OCI-LY7 (cell line): ENCODE data around the gene SERPING1. TPM values are rescaled to one million over a fixed set of nuclear protein-coding genes. Genes with fewer than 3 reads are reported as not detected.

Experiments used
- BruUV-seq: library from RNA; stranded (reverse); fragments of 400-500 nt; replicated peaks from 2 replicates; lab custom pipeline; 2021; lab: Mats Ljungman, UMichigan
- CTCF ChIA-PET: fragments of 300-600 bp; sonication (Branson Sonifier 250); formaldehyde crosslinking; loops from one replicate; lab custom pipeline; 2022; ENCODE audit warnings: antibody characterized with exemption; ENCODE audit not compliant: unreplicated experiment; lab: Charles Lee
- POLR2A ChIA-PET: fragments of 300-600 bp; sonication (Branson Sonifier 250); formaldehyde crosslinking; loops from one replicate; lab custom pipeline; 2022; ENCODE audit warnings: antibody characterized with exemption; lab: Charles Lee
- DNase-seq: peaks from one replicate; pipeline ENCODE4 v3.0.0-alpha.2; 2015; ENCODE audit warnings: low spot score
- H2AFZ ChIP-seq: fragments of 200-600 bp; sonication (generic), shearing (Covaris generic); 2 replicates; pipeline ENCODE4 v1.6.1; 2014; ENCODE audit warnings: mild to moderate bottlenecking, antibody characterized with exemption, low read length, moderate library complexity
- H3K27ac ChIP-seq: fragments of 200-600 bp; sonication (generic); 2 replicates; pipeline ENCODE4 v1.5.1; 2014; ENCODE audit warnings: mixed run types, low read depth, mild to moderate bottlenecking, moderate library complexity, low read length, inconsistent platforms; ENCODE audit not compliant: poor library complexity, severe bottlenecking
- H3K36me3 ChIP-seq: fragments of 200-600 bp; sonication (generic); 2 replicates; pipeline ENCODE4 v1.6.1; 2014; ENCODE audit warnings: mild to moderate bottlenecking, antibody characterized with exemption, low read length, moderate library complexity, mixed read lengths; ENCODE audit not compliant: insufficient read depth
- H3K4me1 ChIP-seq: fragments of 200-600 bp; sonication (generic); 2 replicates; pipeline ENCODE4 v1.5.1; 2014; ENCODE audit warnings: mild to moderate bottlenecking, low read length; ENCODE audit not compliant: insufficient read depth, poor library complexity, severe bottlenecking
- H3K4me2 ChIP-seq: fragments of 200-600 bp; sonication (generic); 2 replicates; pipeline ENCODE4 v1.6.1; 2014; ENCODE audit warnings: mild to moderate bottlenecking, low read length
- H3K4me3 ChIP-seq: fragments of 200-600 bp; sonication (generic); 2 replicates; pipeline ENCODE4 v1.5.1; 2014; ENCODE audit warnings: mild to moderate bottlenecking, low read depth, low read length; ENCODE audit not compliant: poor library complexity, severe bottlenecking
- H3K79me2 ChIP-seq: fragments of 200-600 bp; sonication (generic); 2 replicates; pipeline ENCODE4 v1.6.1; 2016; ENCODE audit warnings: low read depth, mild to moderate bottlenecking, low read length, moderate library complexity, mixed read lengths; ENCODE audit not compliant: insufficient read depth
- H3K9me2 ChIP-seq: fragments of 200-600 bp; sonication (generic); 2 replicates; pipeline ENCODE4 v1.6.1; 2016; ENCODE audit warnings: mild to moderate bottlenecking, low read length, mixed read lengths; ENCODE audit not compliant: insufficient read depth
- H3K9me3 ChIP-seq: fragments of 200-600 bp; sonication (generic); 2 replicates; pipeline ENCODE4 v1.6.1; 2014; ENCODE audit warnings: mild to moderate bottlenecking, mixed run types, low read length, mixed read lengths
- H4K20me1 ChIP-seq: fragments of 200-600 bp; sonication (generic); 2 replicates; pipeline ENCODE4 v1.6.1; 2014; ENCODE audit warnings: mild to moderate bottlenecking, antibody characterized with exemption, low read length, moderate library complexity, mixed read lengths; ENCODE audit not compliant: insufficient read depth
- EZH2phosphoT487 ChIP-seq: fragments of 200-600 bp; sonication (generic); IDR thresholded peaks from 2 replicates; pipeline ENCODE4 v1.6.1; 2018; ENCODE audit warnings: low read depth, borderline replicate concordance, mild to moderate bottlenecking, mixed run types, antibody characterized with exemption, low read length, moderate library complexity, mixed read lengths
- intact Hi-C: fragments of 100-400 bp; cut with micrococcal nuclease; formaldehyde crosslinking; loops from one replicate; pipeline ENCODE4 v1.10.0; 2022; ENCODE audit not compliant: unreplicated experiment
- total RNA-seq, 2 experiments: library from RNA; depleted of rRNA in 1 of 2; stranded (reverse); fragments of >200 nt in 1 of 2; shearing (Covaris generic) in 1 of 2; gene quantifications; 2 replicates each; pipeline ENCODE4 v1.2.3, GENCODE V29; 2014 to 2022
- TF ChIP-seq, protein P1 (sequence below): fragments of 200-600 bp; sonication (generic); conservative IDR thresholded peaks from 2 replicates; pipeline ENCODE4 v1.5.1; 2014; ENCODE audit warnings: mild to moderate bottlenecking, antibody characterized with exemption, low read length, moderate library complexity, mixed read lengths

SERPING1 gene
- total RNA-seq, 2 experiments from 2014 or later: not detected

DNA sequence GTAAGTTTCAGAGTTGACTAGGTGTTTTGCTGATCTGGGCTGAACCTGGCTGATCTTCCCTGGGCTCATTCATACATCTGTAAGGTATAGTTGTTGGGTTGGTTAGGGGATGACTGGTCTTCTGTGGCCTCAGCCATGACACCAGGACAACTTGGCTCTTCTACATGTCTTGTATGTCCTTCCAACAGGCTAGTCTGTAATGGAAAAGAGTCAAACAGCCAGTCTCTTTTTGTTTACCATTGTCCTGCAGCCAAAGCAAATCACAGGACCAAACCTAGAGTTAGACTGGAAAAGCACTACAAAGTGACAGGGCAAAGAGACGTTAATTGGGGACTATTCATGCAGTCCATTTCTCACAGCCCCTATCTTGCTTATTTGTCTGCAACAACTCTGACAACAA, 17.8 kb downstream of the SERPING1 start:
- Histone ChIP-seq H3K27ac (no peak overlapping the region), H3K9me3 (peaks cover 15% of the 10 kb centered on the region), H4K20me1 (no peaks in the 10 kb centered on the region), H3K4me2 (no peak overlapping the region), H3K36me3 (no peaks in the 10 kb centered on the region), H3K9me2 (no peaks in the 10 kb centered on the region), H3K79me2 (no peaks in the 10 kb centered on the region), H3K4me3 (no peak overlapping the region), H3K4me1 (no peaks in the 10 kb centered on the region), H2AFZ (no peak overlapping the region)
- no TSS peak for BruUV-seq
- CTCF ChIA-PET: interaction anchor here (0.6 kb wide), 1 partner anchor 48 kb away, joined by 3 read pairs; the partner anchor contains the start of gene UBE2L6
- TF ChIP-seq, protein P1, sequence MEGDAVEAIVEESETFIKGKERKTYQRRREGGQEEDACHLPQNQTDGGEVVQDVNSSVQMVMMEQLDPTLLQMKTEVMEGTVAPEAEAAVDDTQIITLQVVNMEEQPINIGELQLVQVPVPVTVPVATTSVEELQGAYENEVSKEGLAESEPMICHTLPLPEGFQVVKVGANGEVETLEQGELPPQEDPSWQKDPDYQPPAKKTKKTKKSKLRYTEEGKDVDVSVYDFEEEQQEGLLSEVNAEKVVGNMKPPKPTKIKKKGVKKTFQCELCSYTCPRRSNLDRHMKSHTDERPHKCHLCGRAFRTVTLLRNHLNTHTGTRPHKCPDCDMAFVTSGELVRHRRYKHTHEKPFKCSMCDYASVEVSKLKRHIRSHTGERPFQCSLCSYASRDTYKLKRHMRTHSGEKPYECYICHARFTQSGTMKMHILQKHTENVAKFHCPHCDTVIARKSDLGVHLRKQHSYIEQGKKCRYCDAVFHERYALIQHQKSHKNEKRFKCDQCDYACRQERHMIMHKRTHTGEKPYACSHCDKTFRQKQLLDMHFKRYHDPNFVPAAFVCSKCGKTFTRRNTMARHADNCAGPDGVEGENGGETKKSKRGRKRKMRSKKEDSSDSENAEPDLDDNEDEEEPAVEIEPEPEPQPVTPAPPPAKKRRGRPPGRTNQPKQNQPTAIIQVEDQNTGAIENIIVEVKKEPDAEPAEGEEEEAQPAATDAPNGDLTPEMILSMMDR: no peak
- TF ChIP-seq EZH2phosphoT487: no peak
- intact Hi-C loops: no loop called here
- no peak for DNase-seq
- POLR2A ChIA-PET: interaction anchor here (0.7 kb wide), 1 partner anchor 11 kb away, joined by 3 read pairs; no protein-coding TSS in a partner anchor

DNA sequence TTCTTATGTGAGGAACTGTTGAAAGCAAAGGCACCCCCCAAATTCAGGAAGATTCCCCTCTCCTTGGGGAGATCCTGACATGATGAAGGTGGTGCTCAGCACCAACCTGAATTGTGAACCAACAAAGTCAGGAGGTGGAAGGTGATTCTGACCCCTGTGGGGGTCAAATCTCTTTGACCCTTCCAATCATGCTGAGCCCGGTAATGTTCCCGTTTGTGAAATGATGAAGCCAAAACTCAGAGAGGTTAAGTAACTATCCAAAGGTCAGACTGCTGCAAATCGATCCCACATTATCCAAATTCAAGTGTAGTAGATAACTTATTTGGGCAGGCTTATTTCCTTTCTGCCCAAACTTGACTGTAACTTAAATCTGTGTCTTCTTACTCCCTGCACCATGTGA, 19.1 kb downstream of the SERPING1 start:
- no peak overlapping the region for H2AFZ ChIP-seq
- no peak overlapping the region for H3K27ac ChIP-seq
- ChIA-PET POLR2A (interaction anchor here (0.7 kb wide), 1 partner anchor 18 kb away, joined by 3 read pairs; no protein-coding TSS in a partner anchor), CTCF (no interaction called here)
- TF ChIP-seq, protein P1: no peak
- TF ChIP-seq EZH2phosphoT487: no peak
- no peaks in the 10 kb centered on the region for H3K36me3 ChIP-seq
- BruUV-seq: no TSS peak
- H3K9me3 ChIP-seq: peaks cover 17% of the 10 kb centered on the region
- DNase-seq: no peak
- H3K4me3 ChIP-seq: no peak overlapping the region
- intact Hi-C loops: no loop called here
- no peaks in the 10 kb centered on the region for H3K79me2 ChIP-seq
- no peaks in the 10 kb centered on the region for H3K9me2 ChIP-seq
- H3K4me1 ChIP-seq: no peaks in the 10 kb centered on the region
- no peak overlapping the region for H3K4me2 ChIP-seq
- no peaks in the 10 kb centered on the region for H4K20me1 ChIP-seq

DNA sequence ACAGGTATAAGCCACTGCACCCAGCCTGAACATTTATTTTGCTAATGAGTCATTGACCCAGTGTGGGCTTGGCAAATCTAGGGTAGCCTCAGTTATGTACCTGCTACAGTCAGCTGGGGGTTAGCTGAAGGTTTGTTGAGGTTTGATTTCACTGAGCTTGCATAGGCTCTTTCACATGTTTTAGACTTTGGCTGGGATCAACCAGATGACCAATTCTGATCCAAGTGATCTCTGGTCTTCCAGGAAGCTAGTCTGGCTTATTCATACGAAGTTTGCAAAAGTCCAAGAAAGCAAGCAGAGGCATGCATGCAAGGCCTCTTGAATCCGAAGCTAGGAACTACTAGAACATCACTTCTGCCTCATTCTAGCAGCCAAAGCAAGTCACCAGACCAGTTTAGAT, 21.0 kb downstream of the SERPING1 start:
- peaks cover 17% of the 10 kb centered on the region for H3K9me3 ChIP-seq
- no TSS peak for BruUV-seq
- H3K27ac ChIP-seq: no peak overlapping the region
- no peak overlapping the region for H3K4me2 ChIP-seq
- ChIA-PET CTCF (no interaction called here), POLR2A (interaction anchor here (0.7 to 1.5 kb wide), 2 partner anchors 16 to 189 kb away, joined by 3 read pairs; no protein-coding TSS in a partner anchor)
- intact Hi-C loops: no loop called here
- no peaks in the 10 kb centered on the region for H3K36me3 ChIP-seq
- no peak overlapping the region for H3K4me3 ChIP-seq
- no peak overlapping the region for H2AFZ ChIP-seq
- no peaks in the 10 kb centered on the region for H3K9me2 ChIP-seq
- TF ChIP-seq EZH2phosphoT487: no peak
- TF ChIP-seq, protein P1: no peak
- H3K79me2 ChIP-seq: no peaks in the 10 kb centered on the region
- H4K20me1 ChIP-seq: no peaks in the 10 kb centered on the region
- no peak for DNase-seq
- H3K4me1 ChIP-seq: no peaks in the 10 kb centered on the region
